WTC11 (cell line): ENCODE measurements around the gene ADPGK. TPM values are rescaled to one million over a fixed set of nuclear protein-coding genes. Genes with fewer than 3 reads are reported as not detected.

Source experiments
- ATAC-seq: fragments of 200-7000 bp; cut with Tn5 transposase; 2 replicates; pipeline ENCODE4 v1.10.0; 2021; ENCODE audit warnings: mild to moderate bottlenecking, moderate library complexity
- CTCF ChIA-PET: fragments of 300-600 bp; sonication (Branson Sonifier 250); formaldehyde crosslinking; loops from one replicate; lab custom pipeline; 2021; ENCODE audit warnings: antibody characterized with exemption; lab: Charles Lee
- POLR2A ChIA-PET: fragments of 350-600 bp; sonication (Branson Sonifier 250); formaldehyde crosslinking; loops from one replicate; lab custom pipeline; 2021; ENCODE audit warnings: antibody characterized with exemption; lab: Charles Lee
- DNase-seq: peaks from one replicate; pipeline ENCODE4 v3.0.0; 2021; ENCODE audit warnings: low spot score
- H3K27ac Mint-ChIP-seq: 2 replicates; pipeline ENCODE4 v1.8.0; 2021; ENCODE audit warnings: mixed read lengths
- H3K27me3 Mint-ChIP-seq: 2 replicates; pipeline ENCODE4 v1.8.0; 2021; ENCODE audit warnings: low read depth, mild to moderate bottlenecking, moderate library complexity, mixed read lengths
- H3K36me3 Mint-ChIP-seq: 2 replicates; pipeline ENCODE4 v1.8.0; 2021; ENCODE audit warnings: mixed read lengths
- H3K4me1 Mint-ChIP-seq: 2 replicates; pipeline ENCODE4 v1.8.0; 2022; ENCODE audit warnings: mixed read lengths
- H3K4me3 Mint-ChIP-seq: 2 replicates; pipeline ENCODE4 v1.8.0; 2021; ENCODE audit warnings: mild to moderate bottlenecking, moderate library complexity, mixed read lengths
- H3K9me3 Mint-ChIP-seq: 2 replicates; pipeline ENCODE4 v1.8.0; 2021; ENCODE audit warnings: mixed read lengths
- ARID4B ChIP-seq: sonication (generic); formaldehyde crosslinking; IDR thresholded peaks from 2 replicates; pipeline ENCODE4 v1.8.0; 2023; ENCODE audit warnings: missing genetic modification reagents, mild to moderate bottlenecking, borderline replicate concordance
- CREB1 ChIP-seq: sonication (generic); formaldehyde crosslinking; IDR thresholded peaks from 2 replicates; pipeline ENCODE4 v1.8.0; 2023; ENCODE audit warnings: mild to moderate bottlenecking, missing genetic modification reagents
- CTCF ChIP-seq: fragments of 200-600 bp; IDR thresholded peaks from 2 replicates; pipeline ENCODE4 v1.8.0; 2022; ENCODE audit warnings: antibody characterized with exemption
- E2F1 ChIP-seq: sonication (generic); formaldehyde crosslinking; IDR thresholded peaks from 2 replicates; pipeline ENCODE4 v1.8.0; 2022; ENCODE audit warnings: mild to moderate bottlenecking, missing genetic modification reagents
- FOXP4 ChIP-seq: sonication (generic); formaldehyde crosslinking; IDR thresholded peaks from 2 replicates; pipeline ENCODE4 v1.8.0; 2022; ENCODE audit warnings: mild to moderate bottlenecking, missing genetic modification reagents
- HMGXB4 ChIP-seq: sonication (generic); formaldehyde crosslinking; IDR thresholded peaks from 2 replicates; pipeline ENCODE4 v1.8.1; 2023; ENCODE audit warnings: mild to moderate bottlenecking, moderate library complexity, missing genetic modification reagents
- JUN ChIP-seq: sonication (generic); formaldehyde crosslinking; IDR thresholded peaks from 2 replicates; pipeline ENCODE4 v1.8.0; 2023; ENCODE audit warnings: mild to moderate bottlenecking, missing genetic modification reagents
- NFYB ChIP-seq: sonication (generic); formaldehyde crosslinking; conservative IDR thresholded peaks from 2 replicates; pipeline ENCODE4 v1.8.0; 2022; ENCODE audit warnings: low read depth, missing genetic modification reagents
- SMAD3 ChIP-seq: sonication (generic); formaldehyde crosslinking; IDR thresholded peaks from 2 replicates; pipeline ENCODE4 v1.8.0; 2022; ENCODE audit warnings: missing genetic modification reagents, mild to moderate bottlenecking, borderline replicate concordance
- TEAD1 ChIP-seq: sonication (generic); formaldehyde crosslinking; IDR thresholded peaks from 2 replicates; pipeline ENCODE4 v1.8.0; 2022; ENCODE audit warnings: mild to moderate bottlenecking, missing genetic modification reagents
- TEAD4 ChIP-seq: sonication (generic); formaldehyde crosslinking; IDR thresholded peaks from 2 replicates; pipeline ENCODE4 v1.8.0; 2022; ENCODE audit warnings: mild to moderate bottlenecking, missing genetic modification reagents
- USF1 ChIP-seq: sonication (generic); formaldehyde crosslinking; IDR thresholded peaks from 2 replicates; pipeline ENCODE4 v1.8.0; 2022; ENCODE audit warnings: mild to moderate bottlenecking, missing genetic modification reagents
- ZBTB21 ChIP-seq: sonication (generic); formaldehyde crosslinking; IDR thresholded peaks from 2 replicates; pipeline ENCODE4 v1.8.1; 2023; ENCODE audit warnings: mild to moderate bottlenecking, missing genetic modification reagents, borderline replicate concordance
- ZNF219 ChIP-seq: sonication (generic); formaldehyde crosslinking; IDR thresholded peaks from 2 replicates; pipeline ENCODE4 v1.8.0; 2023; ENCODE audit warnings: missing genetic modification reagents, mild to moderate bottlenecking, borderline replicate concordance
- total RNA-seq: library from RNA; stranded (reverse); gene quantifications from 3 replicates; pipeline ENCODE4 v1.2.3, GENCODE V29; 2021
- TF ChIP-seq, protein P1 (sequence below): fragments of 250-450 bp; sonication (Bioruptor Pico); IDR thresholded peaks from 2 replicates; pipeline ENCODE4 v2.1.2; 2022; ENCODE audit warnings: mild to moderate bottlenecking, moderate library complexity
- TF ChIP-seq, protein P2 (sequence below): sonication (generic); formaldehyde crosslinking; IDR thresholded peaks from 2 replicates; pipeline ENCODE4 v1.8.1; 2023; ENCODE audit warnings: mild to moderate bottlenecking, missing genetic modification reagents
- TF ChIP-seq, protein P3 (sequence below): fragments of 250-450 bp; sonication (Bioruptor Pico); conservative IDR thresholded peaks from 2 replicates; pipeline ENCODE4 v1.9.0; 2021; ENCODE audit warnings: mild to moderate bottlenecking
- TF ChIP-seq, protein P4 (sequence below): sonication (generic); formaldehyde crosslinking; IDR thresholded peaks from 2 replicates; pipeline ENCODE4 v1.8.1; 2022; ENCODE audit warnings: mild to moderate bottlenecking, missing genetic modification reagents, moderate library complexity, borderline replicate concordance

ADPGK gene
- total RNA-seq, 1 experiment from 2014 or later = 37.9 TPM

GRCh38 chr15:72824112-72824511 lies 40.6 kb upstream of the ADPGK start:
- H3K36me3 Mint-ChIP-seq = no peaks in the 10 kb centered on the region
- peaks cover 3% of the 10 kb centered on the region for H3K27me3 Mint-ChIP-seq
- H3K4me1 Mint-ChIP-seq = peaks cover 26% of the 10 kb centered on the region
- CTCF ChIA-PET = interaction anchor here (1.4 kb wide), 1 partner anchor 11 kb away, joined by 3 read pairs; no protein-coding TSS in a partner anchor
- H3K9me3 Mint-ChIP-seq = peaks cover 10% of the 10 kb centered on the region
- TF ChIP-seq HMGXB4 = no peak
- TF ChIP-seq USF1 = no peak
- TF ChIP-seq ARID4B (CRISPR knock-in tag) = no peak
- TF ChIP-seq, protein P1, sequence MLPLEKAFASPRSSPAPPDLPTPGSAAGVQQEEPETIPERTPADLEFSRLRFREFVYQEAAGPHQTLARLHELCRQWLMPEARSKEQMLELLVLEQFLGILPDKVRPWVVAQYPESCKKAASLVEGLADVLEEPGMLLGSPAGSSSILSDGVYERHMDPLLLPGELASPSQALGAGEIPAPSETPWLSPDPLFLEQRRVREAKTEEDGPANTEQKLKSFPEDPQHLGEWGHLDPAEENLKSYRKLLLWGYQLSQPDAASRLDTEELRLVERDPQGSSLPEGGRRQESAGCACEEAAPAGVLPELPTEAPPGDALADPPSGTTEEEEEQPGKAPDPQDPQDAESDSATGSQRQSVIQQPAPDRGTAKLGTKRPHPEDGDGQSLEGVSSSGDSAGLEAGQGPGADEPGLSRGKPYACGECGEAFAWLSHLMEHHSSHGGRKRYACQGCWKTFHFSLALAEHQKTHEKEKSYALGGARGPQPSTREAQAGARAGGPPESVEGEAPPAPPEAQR (CRISPR knock-in tag) = no peak
- TF ChIP-seq, protein P2, sequence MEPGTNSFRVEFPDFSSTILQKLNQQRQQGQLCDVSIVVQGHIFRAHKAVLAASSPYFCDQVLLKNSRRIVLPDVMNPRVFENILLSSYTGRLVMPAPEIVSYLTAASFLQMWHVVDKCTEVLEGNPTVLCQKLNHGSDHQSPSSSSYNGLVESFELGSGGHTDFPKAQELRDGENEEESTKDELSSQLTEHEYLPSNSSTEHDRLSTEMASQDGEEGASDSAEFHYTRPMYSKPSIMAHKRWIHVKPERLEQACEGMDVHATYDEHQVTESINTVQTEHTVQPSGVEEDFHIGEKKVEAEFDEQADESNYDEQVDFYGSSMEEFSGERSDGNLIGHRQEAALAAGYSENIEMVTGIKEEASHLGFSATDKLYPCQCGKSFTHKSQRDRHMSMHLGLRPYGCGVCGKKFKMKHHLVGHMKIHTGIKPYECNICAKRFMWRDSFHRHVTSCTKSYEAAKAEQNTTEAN (CRISPR knock-in tag) = no peak
- no peak for TF ChIP-seq ZNF219 (CRISPR knock-in tag)
- TF ChIP-seq TEAD1 = no peak
- TF ChIP-seq E2F1 (CRISPR knock-in tag) = no peak
- TF ChIP-seq FOXP4 (CRISPR knock-in tag) = no peak
- TF ChIP-seq, protein P3, sequence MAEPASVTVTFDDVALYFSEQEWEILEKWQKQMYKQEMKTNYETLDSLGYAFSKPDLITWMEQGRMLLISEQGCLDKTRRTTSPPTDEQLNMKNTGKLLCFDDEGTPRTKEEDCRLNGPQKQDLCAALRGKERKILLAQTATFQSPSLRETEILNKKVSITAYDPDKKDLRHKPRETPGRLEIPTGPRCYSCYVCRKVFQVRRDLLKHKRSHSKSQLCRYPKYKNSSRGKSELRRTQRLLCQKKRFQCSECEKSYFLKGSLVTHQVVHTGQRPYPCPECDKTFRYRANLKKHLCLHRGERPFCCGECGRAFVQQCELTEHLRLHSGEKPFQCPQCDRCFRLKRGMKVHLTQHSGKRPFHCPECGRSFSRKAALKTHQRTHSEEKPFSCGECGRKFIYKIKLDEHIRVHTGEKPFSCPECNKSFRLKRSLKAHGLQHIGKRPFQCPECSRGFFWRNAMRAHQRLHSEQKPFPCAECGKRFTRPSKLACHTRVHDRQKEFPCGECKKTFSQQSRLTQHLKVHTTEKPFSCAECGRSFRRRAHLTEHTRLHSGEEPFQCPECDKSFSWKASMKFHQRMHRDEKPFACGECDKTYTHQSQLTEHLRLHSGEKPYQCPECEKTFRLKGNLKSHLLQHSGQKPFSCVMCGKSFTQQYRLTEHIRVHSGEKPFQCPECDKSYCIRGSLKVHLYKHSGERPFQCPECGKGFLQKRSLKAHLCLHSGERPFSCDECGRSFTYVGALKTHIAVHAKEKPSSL (CRISPR knock-in tag) = no peak
- TF ChIP-seq CREB1 (CRISPR knock-in tag) = no peak
- TF ChIP-seq SMAD3 (CRISPR knock-in tag) = no peak
- no peak for TF ChIP-seq JUN
- no peak for TF ChIP-seq TEAD4 (CRISPR knock-in tag)
- TF ChIP-seq, protein P4, sequence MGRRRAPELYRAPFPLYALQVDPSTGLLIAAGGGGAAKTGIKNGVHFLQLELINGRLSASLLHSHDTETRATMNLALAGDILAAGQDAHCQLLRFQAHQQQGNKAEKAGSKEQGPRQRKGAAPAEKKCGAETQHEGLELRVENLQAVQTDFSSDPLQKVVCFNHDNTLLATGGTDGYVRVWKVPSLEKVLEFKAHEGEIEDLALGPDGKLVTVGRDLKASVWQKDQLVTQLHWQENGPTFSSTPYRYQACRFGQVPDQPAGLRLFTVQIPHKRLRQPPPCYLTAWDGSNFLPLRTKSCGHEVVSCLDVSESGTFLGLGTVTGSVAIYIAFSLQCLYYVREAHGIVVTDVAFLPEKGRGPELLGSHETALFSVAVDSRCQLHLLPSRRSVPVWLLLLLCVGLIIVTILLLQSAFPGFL (CRISPR knock-in tag) = no peak
- TF ChIP-seq ZBTB21 (CRISPR knock-in tag) = no peak
- no peak for TF ChIP-seq CTCF
- no peak for TF ChIP-seq NFYB (CRISPR knock-in tag)
- H3K27ac Mint-ChIP-seq = no peak overlapping the region
- DNase-seq (no peak), ATAC-seq (no peak)
- no peak overlapping the region for H3K4me3 Mint-ChIP-seq
- POLR2A ChIA-PET = no interaction called here
